ENCODE measurements around the gene NTN5.
"Not testable (repeated sequence)": the region's sequence is repeated elsewhere in the genome, so short reads cannot be mapped to it uniquely, and the experiment has no call there.

- TF ChIP-seq ZNF274 (IDR thresholded peaks at IDR 0.05; ENCODE audit: low read depth, low read length); YY1 (IDR thresholded peaks at IDR 0.05; ENCODE audit: insufficient read depth, insufficient read length): not testable (repeated sequence)
Observed at GRCh38 chr19:48632286-48632685, 40.5 kb downstream of the NTN5 start.

Measured in NT2/D1 (cell line).